Upper lobe of right lung (tissue), 1 donor: Measurements from ENCODE around the gene KLRC3. TPM values are rescaled to one million over a fixed set of nuclear protein-coding genes. Genes with fewer than 3 reads are reported as not detected.
A peak's percentile ranks its signal among the peaks of the same experiment; 100 is the strongest.

Source experiments
- ATAC-seq: fragments of 200-7000 bp; cut with Tn5 transposase; one replicate; pipeline ENCODE4 v1.9.1; 2020; ENCODE audit warnings: mild to moderate bottlenecking, moderate library complexity
- DNase-seq: peaks from one replicate; pipeline ENCODE4 v3.0.0-alpha.2; 2020
- H3K27ac ChIP-seq: fragments of 200-600 bp; one replicate; pipeline ENCODE4 v1.8.0; 2022
- H3K27me3 ChIP-seq: fragments of 200-600 bp; one replicate; pipeline ENCODE4 v1.8.0; 2022; ENCODE audit warnings: mild to moderate bottlenecking
- H3K36me3 ChIP-seq: fragments of 200-600 bp; one replicate; pipeline ENCODE4 v1.8.0; 2022
- H3K4me1 ChIP-seq: fragments of 200-600 bp; one replicate; pipeline ENCODE4 v1.8.0; 2022
- H3K4me3 ChIP-seq: fragments of 200-600 bp; one replicate; pipeline ENCODE4 v1.8.0; 2022; ENCODE audit warnings: mild to moderate bottlenecking
- H3K9me3 ChIP-seq: fragments of 200-600 bp; one replicate; pipeline ENCODE4 v1.8.0; 2022
- CTCF ChIP-seq: fragments of 200-600 bp; IDR thresholded peaks from one replicate; pipeline ENCODE4 v1.8.0; 2022; ENCODE audit warnings: antibody characterized with exemption
- intact Hi-C: fragments of 100-400 bp; cut with DNase I; formaldehyde crosslinking; loops from one replicate; pipeline ENCODE4 v1.11.0; 2022
- total RNA-seq: library from RNA; stranded (reverse); fragmentation: NEBNext Ultra II Directional; extraction: Animal tissue kit (Norgen Biotek cat#: 25700); gene quantifications from one replicate; pipeline ENCODE4 v1.2.1, GENCODE V29; 2021
- donor health status: DM: no; HTN: yes; CAD: no; lungs with severe emphysema.

The KLRC3 gene
- total RNA-seq, 1 donor from 2014 or later = not detected

DNA sequence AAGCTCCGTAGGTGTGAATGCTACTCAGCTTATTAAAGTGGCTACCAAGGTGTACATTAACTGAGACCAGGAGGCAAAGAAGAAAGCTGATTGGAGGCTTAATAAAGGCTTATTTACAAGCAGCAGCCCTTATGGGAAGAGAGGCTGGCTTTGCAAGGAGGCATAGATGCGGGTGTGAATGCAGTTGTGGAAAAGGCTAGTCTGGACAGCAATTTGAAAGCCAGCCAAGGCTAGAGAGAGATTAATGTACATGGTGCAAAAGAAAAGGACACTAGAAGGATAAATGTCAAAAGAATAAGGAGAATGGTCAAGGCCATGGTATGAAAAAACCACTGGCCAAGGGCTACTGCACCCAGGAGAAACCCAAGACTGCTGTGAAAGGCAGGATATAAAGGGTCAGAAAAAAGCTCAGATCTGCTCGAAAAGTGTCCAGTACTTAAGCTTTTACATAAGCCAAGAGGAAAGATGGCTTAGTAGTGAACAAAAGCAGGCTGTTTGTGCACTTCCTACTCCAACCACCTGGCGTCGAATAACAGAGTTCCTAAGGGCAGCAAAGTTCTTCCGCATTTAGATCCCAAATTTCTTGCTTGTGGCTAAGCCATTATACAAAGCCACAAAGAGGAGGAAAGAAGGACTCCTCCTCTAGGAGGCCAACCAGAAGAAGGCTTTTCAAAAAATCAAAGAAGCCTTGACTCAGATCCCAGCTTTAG lies 54.5 kb downstream of the KLRC3 start:
- Histone ChIP-seq H3K27me3 (no peaks in the 10 kb centered on the region), H3K4me3 (peak overlapping the region; percentile 69), H3K9me3 (no peaks in the 10 kb centered on the region), H3K27ac (peak overlapping the region; percentile 93), H3K4me1 (peaks cover 22% of the 10 kb centered on the region), H3K36me3 (no peaks in the 10 kb centered on the region)
- ATAC-seq (no peak), DNase-seq (no peak)
- intact Hi-C loops = no loop called here
- TF ChIP-seq CTCF = peak; percentile 13

- H3K36me3 ChIP-seq = no peaks in the 10 kb centered on the region
- no peaks in the 10 kb centered on the region for H3K9me3 ChIP-seq
- no peak for DNase-seq
- peak; percentile 80 for ATAC-seq
- no peak for TF ChIP-seq CTCF
- intact Hi-C loops = no loop called here
- H3K27ac ChIP-seq = peak overlapping the region; percentile 93
- H3K27me3 ChIP-seq = no peaks in the 10 kb centered on the region
- H3K4me3 ChIP-seq = peak overlapping the region; percentile 69
- H3K4me1 ChIP-seq = peaks cover 22% of the 10 kb centered on the region
Measured at GRCh38 chr12:10364815-10365622, 55.4 kb downstream of the KLRC3 start.

DNA sequence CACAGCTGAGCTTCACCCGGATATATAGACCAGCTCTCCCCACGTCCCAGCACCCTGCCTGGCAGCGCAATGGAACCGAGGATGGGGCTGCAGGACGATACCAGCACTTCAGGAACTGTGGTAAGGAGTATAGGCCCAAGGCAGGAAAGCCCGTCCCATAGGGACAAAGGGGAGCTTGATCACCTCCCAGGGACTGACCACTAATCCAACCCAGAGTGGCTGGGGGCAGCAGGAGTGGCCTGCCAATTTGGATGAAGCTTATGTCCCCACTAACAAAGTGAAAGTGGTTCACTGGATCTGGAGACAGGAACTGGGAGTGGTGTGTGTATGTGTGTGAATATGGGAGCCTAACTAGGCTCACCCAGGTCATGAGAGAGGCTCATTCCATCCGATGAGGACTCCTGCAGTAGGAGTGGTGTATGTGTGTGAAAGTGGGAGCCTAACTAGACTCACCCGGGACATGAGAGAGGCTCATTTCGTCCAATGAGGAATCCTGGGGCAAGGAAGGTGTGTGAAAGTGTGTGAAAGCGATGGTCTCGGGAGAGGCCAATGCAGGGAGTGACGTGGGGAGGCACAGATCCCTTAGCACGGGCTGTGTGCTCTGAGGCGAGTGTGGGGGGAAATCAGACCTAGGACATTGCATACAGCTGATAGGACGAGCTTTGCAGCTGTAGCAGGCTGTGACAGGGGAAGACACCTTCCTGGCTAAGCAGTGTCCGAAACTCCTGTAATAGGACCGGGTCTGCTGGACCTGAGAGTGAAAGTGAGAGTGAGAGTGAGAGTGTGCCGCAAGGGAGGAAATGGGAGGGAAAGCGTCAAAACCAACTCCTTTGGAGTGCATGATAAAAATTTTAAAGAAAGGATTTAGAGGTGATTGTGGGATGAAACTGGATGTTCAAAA lies 56.2 kb downstream of the KLRC3 start:
- Histone ChIP-seq H3K27ac (peak overlapping the region; percentile 93), H3K27me3 (no peaks in the 10 kb centered on the region), H3K9me3 (no peaks in the 10 kb centered on the region), H3K4me1 (peaks cover 22% of the 10 kb centered on the region), H3K4me3 (peak overlapping the region; percentile 69), H3K36me3 (no peaks in the 10 kb centered on the region)
- intact Hi-C loops = no loop called here
- TF ChIP-seq CTCF = no peak
- ATAC-seq (peak; percentile 77), DNase-seq (no peak)

DNA sequence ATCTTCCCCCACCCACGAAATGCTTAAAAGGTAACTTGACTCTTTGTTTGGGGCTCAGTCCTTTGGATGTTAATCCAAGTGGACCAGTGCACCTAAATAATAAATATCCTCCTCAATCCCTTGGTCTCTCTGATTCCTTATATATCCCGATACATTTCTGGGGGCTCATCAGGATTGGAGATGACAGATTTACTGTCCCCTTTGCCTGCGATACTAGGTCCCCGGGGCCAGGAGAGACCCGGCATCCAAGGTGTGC lies 56.8 kb downstream of the KLRC3 start:
- intact Hi-C loops = no loop called here
- no peaks in the 10 kb centered on the region for H3K36me3 ChIP-seq
- H3K4me3 ChIP-seq = peak overlapping the region; percentile 69

More for the DNA sequence above, 56.8 kb downstream of the KLRC3 start:
- Histone ChIP-seq H3K27ac (peak overlapping the region; percentile 93), H3K27me3 (no peaks in the 10 kb centered on the region), H3K9me3 (no peaks in the 10 kb centered on the region), H3K4me1 (peaks cover 22% of the 10 kb centered on the region)
- ATAC-seq (no peak), DNase-seq (no peak)
- TF ChIP-seq CTCF = no peak
